SJCRH30 (cell line): Measurements from ENCODE around the gene ZBTB40. TPM values are rescaled to one million over a fixed set of nuclear protein-coding genes. Genes with fewer than 3 reads are reported as not detected.

Experiments used
- DNase-seq, 2 experiments: peaks; one replicate each; pipeline ENCODE4 v3.0.0-alpha.2; 2015 to 2020
- H3K27ac ChIP-seq: fragments of 250-450 bp; sonication (Bioruptor Pico); 2 replicates; pipeline ENCODE4 v1.5.1; 2020; ENCODE audit warnings: mild to moderate bottlenecking, moderate library complexity
- H3K27me3 ChIP-seq: fragments of 250-450 bp; sonication (Bioruptor Pico); 2 replicates; pipeline ENCODE4 v1.5.1; 2020; ENCODE audit warnings: mild to moderate bottlenecking, moderate library complexity
- H3K36me3 ChIP-seq: fragments of 250-450 bp; sonication (Bioruptor Pico); 2 replicates; pipeline ENCODE4 v1.5.1; 2020; ENCODE audit warnings: mild to moderate bottlenecking, moderate library complexity
- H3K4me1 ChIP-seq: fragments of 250-450 bp; sonication (Bioruptor Pico); 2 replicates; pipeline ENCODE4 v1.5.1; 2020; ENCODE audit warnings: mild to moderate bottlenecking, moderate library complexity
- H3K4me3 ChIP-seq: fragments of 250-450 bp; sonication (Bioruptor Pico); 2 replicates; pipeline ENCODE4 v1.5.1; 2020; ENCODE audit warnings: mild to moderate bottlenecking, moderate library complexity
- H3K9me3 ChIP-seq: fragments of 250-450 bp; sonication (Bioruptor Pico); replicated peaks from 2 replicates; pipeline ENCODE4 v1.5.1; 2020; ENCODE audit warnings: mild to moderate bottlenecking, moderate library complexity
- total RNA-seq: library from RNA; depleted of rRNA; stranded (reverse); fragments of >200 nt; shearing (Covaris generic); gene quantifications from 2 replicates; pipeline ENCODE4 v1.2.3, GENCODE V29; 2014

Gene ZBTB40
- total RNA-seq, 1 experiment from 2014 or later: 20.6 TPM

- Histone ChIP-seq H3K36me3 (no peaks in the 10 kb centered on the region), H3K27me3 (0 out of 2 replicates have a peak, but pooled peaks cover 3% of the 10 kb centered on the region), H3K27ac (no peak overlapping the region), H3K4me3 (no peak overlapping the region), H3K9me3 (no peaks in the 10 kb centered on the region), H3K4me1 (peaks cover 15% of the 10 kb centered on the region)
- DNase-seq: peak; percentile 83 to 92
Measured at GRCh38 chr1:22416555-22417454, 34.8 kb upstream of the ZBTB40 start.

- Histone ChIP-seq H3K27me3 (0 out of 2 replicates have a peak, but pooled peaks cover 3% of the 10 kb centered on the region), H3K27ac (no peak overlapping the region), H3K9me3 (no peaks in the 10 kb centered on the region), H3K36me3 (no peaks in the 10 kb centered on the region), H3K4me1 (peaks cover 15% of the 10 kb centered on the region), H3K4me3 (no peak overlapping the region)
- DNase-seq: no peak
Measured at GRCh38 chr1:22417466-22417865, 34.2 kb upstream of the ZBTB40 start.

GRCh38 chr1:22418312-22418711, 33.3 kb upstream of the ZBTB40 start:
- no peak for DNase-seq
- Histone ChIP-seq H3K27me3 (0 out of 2 replicates have a peak, but pooled peaks cover 3% of the 10 kb centered on the region), H3K9me3 (no peaks in the 10 kb centered on the region), H3K4me1 (peaks cover 15% of the 10 kb centered on the region), H3K4me3 (no peak overlapping the region), H3K27ac (no peak overlapping the region), H3K36me3 (no peaks in the 10 kb centered on the region)

- no peaks in the 10 kb centered on the region for H3K9me3 ChIP-seq
- no peak for DNase-seq
- no peak overlapping the region for H3K27ac ChIP-seq
- no peak overlapping the region for H3K4me3 ChIP-seq
- no peaks in the 10 kb centered on the region for H3K36me3 ChIP-seq
- H3K4me1 ChIP-seq: peaks cover 14% of the 10 kb centered on the region
- no peaks in the 10 kb centered on the region for H3K27me3 ChIP-seq
Measured at GRCh38 chr1:22418933-22419382, 32.7 kb upstream of the ZBTB40 start.

GRCh38 chr1:22420455-22421053, 31.1 kb upstream of the ZBTB40 start:
- Histone ChIP-seq H3K36me3 (no peaks in the 10 kb centered on the region), H3K27ac (no peak overlapping the region), H3K27me3 (no peaks in the 10 kb centered on the region), H3K4me3 (no peak overlapping the region), H3K4me1 (peaks cover 9% of the 10 kb centered on the region), H3K9me3 (no peaks in the 10 kb centered on the region)
- DNase-seq: peak; percentile 87 to 93

GRCh38 chr1:22426781-22427180, 24.9 kb upstream of the ZBTB40 start:
- Histone ChIP-seq H3K27ac (no peak overlapping the region), H3K4me1 (no peaks in the 10 kb centered on the region), H3K27me3 (no peaks in the 10 kb centered on the region), H3K9me3 (no peaks in the 10 kb centered on the region), H3K36me3 (no peaks in the 10 kb centered on the region), H3K4me3 (no peak overlapping the region)
- DNase-seq: no peak

GRCh38 chr1:22428672-22429071, 23.0 kb upstream of the ZBTB40 start:
- Histone ChIP-seq H3K9me3 (no peaks in the 10 kb centered on the region), H3K4me3 (peak overlapping the region; percentile 55), H3K36me3 (no peaks in the 10 kb centered on the region), H3K27me3 (no peaks in the 10 kb centered on the region), H3K27ac (peak overlapping the region; percentile 39), H3K4me1 (no peaks in the 10 kb centered on the region)
- DNase-seq: peak; percentile 57 to 80

- no peaks in the 10 kb centered on the region for H3K4me1 ChIP-seq
- DNase-seq: no peak
- no peak overlapping the region for H3K4me3 ChIP-seq
- peaks cover 4% of the 10 kb centered on the region; the same call in 1 of the 2 replicates for H3K9me3 ChIP-seq
- no peaks in the 10 kb centered on the region for H3K27me3 ChIP-seq
- no peaks in the 10 kb centered on the region for H3K36me3 ChIP-seq
- no peak overlapping the region for H3K27ac ChIP-seq
Measured at GRCh38 chr1:22431965-22432364, 19.7 kb upstream of the ZBTB40 start.

GRCh38 chr1:22434717-22435116, 16.9 kb upstream of the ZBTB40 start:
- H3K36me3 ChIP-seq: no peaks in the 10 kb centered on the region
- no peak overlapping the region for H3K4me3 ChIP-seq
- DNase-seq: no peak
- no peaks in the 10 kb centered on the region for H3K27me3 ChIP-seq
- H3K27ac ChIP-seq: no peak overlapping the region
- peaks cover 15% of the 10 kb centered on the region for H3K9me3 ChIP-seq
- no peaks in the 10 kb centered on the region for H3K4me1 ChIP-seq

- no peaks in the 10 kb centered on the region for H3K27me3 ChIP-seq
- peaks cover 24% of the 10 kb centered on the region for H3K9me3 ChIP-seq
- no peak overlapping the region for H3K4me3 ChIP-seq
- H3K4me1 ChIP-seq: no peaks in the 10 kb centered on the region
- H3K36me3 ChIP-seq: no peaks in the 10 kb centered on the region
- H3K27ac ChIP-seq: no peak overlapping the region
- no peak for DNase-seq
Measured at GRCh38 chr1:22436948-22437347, 14.7 kb upstream of the ZBTB40 start.

GRCh38 chr1:22437573-22437972, 14.1 kb upstream of the ZBTB40 start:
- no peaks in the 10 kb centered on the region for H3K27me3 ChIP-seq
- peaks cover 24% of the 10 kb centered on the region for H3K9me3 ChIP-seq
- no peak for DNase-seq
- H3K4me1 ChIP-seq: no peaks in the 10 kb centered on the region
- no peak overlapping the region for H3K4me3 ChIP-seq
- H3K36me3 ChIP-seq: no peaks in the 10 kb centered on the region
- H3K27ac ChIP-seq: no peak overlapping the region

GRCh38 chr1:22440582-22440981, 11.1 kb upstream of the ZBTB40 start:
- DNase-seq: no peak
- Histone ChIP-seq H3K27me3 (no peaks in the 10 kb centered on the region), H3K9me3 (peaks cover 20% of the 10 kb centered on the region), H3K27ac (no peak overlapping the region), H3K36me3 (no peaks in the 10 kb centered on the region), H3K4me3 (no peak overlapping the region), H3K4me1 (no peaks in the 10 kb centered on the region)

GRCh38 chr1:22442212-22442894, 9.3 kb upstream of the ZBTB40 start:
- Histone ChIP-seq H3K27ac (no peak overlapping the region), H3K36me3 (no peaks in the 10 kb centered on the region), H3K27me3 (no peaks in the 10 kb centered on the region), H3K4me1 (peaks cover 5% of the 10 kb centered on the region), H3K4me3 (no peak overlapping the region), H3K9me3 (peaks cover 20% of the 10 kb centered on the region)
- DNase-seq: no peak

- H3K4me3 ChIP-seq: no peak overlapping the region
- H3K9me3 ChIP-seq: peaks cover 17% of the 10 kb centered on the region
- H3K27me3 ChIP-seq: no peaks in the 10 kb centered on the region
- no peak for DNase-seq
- H3K4me1 ChIP-seq: peaks cover 10% of the 10 kb centered on the region
- no peak overlapping the region for H3K27ac ChIP-seq
- no peaks in the 10 kb centered on the region for H3K36me3 ChIP-seq
Measured at GRCh38 chr1:22443332-22443731, 8.3 kb upstream of the ZBTB40 start.

- no peaks in the 10 kb centered on the region for H3K36me3 ChIP-seq
- H3K27ac ChIP-seq: no peak overlapping the region
- H3K4me3 ChIP-seq: no peak overlapping the region
- DNase-seq: no peak
- H3K9me3 ChIP-seq: peaks cover 9% of the 10 kb centered on the region
- H3K27me3 ChIP-seq: no peaks in the 10 kb centered on the region
- H3K4me1 ChIP-seq: peaks cover 12% of the 10 kb centered on the region
Measured at GRCh38 chr1:22444856-22445255, 6.8 kb upstream of the ZBTB40 start.
